ENCODE results near the gene SLCO2A1.

GRCh38 chr3:134077649-134078161 lies 48.0 kb upstream of the SLCO2A1 start:
- TF ChIP-seq EP300 (IDR thresholded peaks at IDR 0.05): no peak
- no peak for TF ChIP-seq CTCF (IDR thresholded peaks at IDR 0.05)
- no peak for TF ChIP-seq POLR2A (IDR thresholded peaks at IDR 0.05)
- TF ChIP-seq POLR2AphosphoS5 (IDR thresholded peaks at IDR 0.05): no peak

Data from gastroesophageal sphincter (tissue), 3 donors.